ENCODE measurements around the gene SOST. TPM values are rescaled to one million over a fixed set of nuclear protein-coding genes. Genes with fewer than 3 reads are reported as not detected.
A peak's percentile ranks its signal among the peaks of the same experiment; 100 is the strongest.

SOST gene
- total and polyA plus RNA-seq, 4 donors = 0.02 to 0.04 TPM; not detected in 2

GRCh38 chr17:43750153-43750552 is 8.4 kb downstream of the SOST start:
- peaks cover 0 to 21% (median 11%) of the 10 kb centered on the region in 3 donors for H3K27me3 ChIP-seq (ENCODE audit: control insufficient read depth in 3 of 3, insufficient read depth in 3 of 3, low read length in 2 of 3)
- H3K9ac ChIP-seq (ENCODE audit: insufficient read depth in 1 of 2, low read length in 2 of 2) = no peak overlapping the region
- no peak overlapping the region for H3K27ac ChIP-seq (ENCODE audit: low read depth in 1 of 2, low read length in 1 of 2)
- TF ChIP-seq, protein P1, sequence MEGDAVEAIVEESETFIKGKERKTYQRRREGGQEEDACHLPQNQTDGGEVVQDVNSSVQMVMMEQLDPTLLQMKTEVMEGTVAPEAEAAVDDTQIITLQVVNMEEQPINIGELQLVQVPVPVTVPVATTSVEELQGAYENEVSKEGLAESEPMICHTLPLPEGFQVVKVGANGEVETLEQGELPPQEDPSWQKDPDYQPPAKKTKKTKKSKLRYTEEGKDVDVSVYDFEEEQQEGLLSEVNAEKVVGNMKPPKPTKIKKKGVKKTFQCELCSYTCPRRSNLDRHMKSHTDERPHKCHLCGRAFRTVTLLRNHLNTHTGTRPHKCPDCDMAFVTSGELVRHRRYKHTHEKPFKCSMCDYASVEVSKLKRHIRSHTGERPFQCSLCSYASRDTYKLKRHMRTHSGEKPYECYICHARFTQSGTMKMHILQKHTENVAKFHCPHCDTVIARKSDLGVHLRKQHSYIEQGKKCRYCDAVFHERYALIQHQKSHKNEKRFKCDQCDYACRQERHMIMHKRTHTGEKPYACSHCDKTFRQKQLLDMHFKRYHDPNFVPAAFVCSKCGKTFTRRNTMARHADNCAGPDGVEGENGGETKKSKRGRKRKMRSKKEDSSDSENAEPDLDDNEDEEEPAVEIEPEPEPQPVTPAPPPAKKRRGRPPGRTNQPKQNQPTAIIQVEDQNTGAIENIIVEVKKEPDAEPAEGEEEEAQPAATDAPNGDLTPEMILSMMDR (IDR thresholded peaks at IDR 0.05; ENCODE audit: control extremely low read depth, extremely low read depth) = no peak
- no peak overlapping the region for H3K4me3 ChIP-seq
- DNase-seq (no peak), ATAC-seq (ENCODE audit: insufficient read depth, low FRiP score) (no peak)
- peaks cover 0 to 10% (median 0%) of the 10 kb centered on the region in 5 donors for H3K4me1 ChIP-seq (ENCODE audit: control insufficient read depth in 5 of 5, insufficient read depth in 5 of 5, low read length in 5 of 5)
- 63 to 72% methylated on average over 5 of the region's 5 CpGs for WGBS, 2 donors
- H3K36me3 ChIP-seq (ENCODE audit: control insufficient read depth in 4 of 4, insufficient read depth in 4 of 4, low read length in 4 of 4) = no peaks in the 10 kb centered on the region
- H3K9me3 ChIP-seq (ENCODE audit: control insufficient read depth in 4 of 4, insufficient read depth in 3 of 4, low read length in 3 of 4) = no peaks in the 10 kb centered on the region

- Histone ChIP-seq H3K9me3 (ENCODE audit: control insufficient read depth in 4 of 4, insufficient read depth in 3 of 4, low read length in 3 of 4) (peaks cover 0 to 1% (median 0%) of the 10 kb centered on the region in 4 donors), H3K36me3 (ENCODE audit: control insufficient read depth in 4 of 4, insufficient read depth in 4 of 4, low read length in 4 of 4) (no peaks in the 10 kb centered on the region), H3K27me3 (ENCODE audit: control insufficient read depth in 3 of 3, insufficient read depth in 3 of 3, low read length in 2 of 3) (peaks cover 0 to 12% (median 5%) of the 10 kb centered on the region in 3 donors), H3K4me1 (ENCODE audit: control insufficient read depth in 5 of 5, insufficient read depth in 5 of 5, low read length in 5 of 5) (peaks cover 0 to 14% (median 0%) of the 10 kb centered on the region in 5 donors), H3K27ac (ENCODE audit: low read depth in 1 of 2, low read length in 1 of 2) (peak overlapping the region in 1 of 2 donors; percentile 61), H3K9ac (ENCODE audit: insufficient read depth in 1 of 2, low read length in 2 of 2) (no peak overlapping the region), H3K4me3 (no peak overlapping the region)
- DNase-seq (no peak), ATAC-seq (ENCODE audit: insufficient read depth, low FRiP score) (no peak)
- TF ChIP-seq, protein P1 (IDR thresholded peaks at IDR 0.05; ENCODE audit: control extremely low read depth, extremely low read depth) = no peak
- 2 to 9% methylated on average over 6 of the region's 6 CpGs for WGBS, 2 donors
Observed at GRCh38 chr17:43745541-43745940, 13.1 kb downstream of the SOST start.

DNA sequence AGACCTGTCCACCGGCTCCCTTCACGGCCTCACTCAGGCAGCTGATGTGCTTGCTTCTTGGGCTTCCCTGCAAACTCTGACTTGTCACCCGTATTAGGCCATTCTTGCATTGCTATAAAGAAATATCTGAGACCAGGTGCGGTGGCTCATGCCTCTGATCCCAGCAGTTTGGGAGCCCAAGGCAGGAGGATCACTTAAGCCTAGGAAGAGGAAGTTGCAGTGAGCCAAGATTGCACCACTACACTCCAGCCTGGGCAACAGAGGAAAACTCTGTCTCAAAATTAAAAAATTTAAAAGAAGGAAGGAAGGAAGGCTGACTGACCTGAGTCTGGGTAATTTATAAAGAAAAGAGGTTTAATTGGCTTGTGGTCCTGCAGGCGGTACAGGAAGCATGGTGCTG is 17.0 kb downstream of the SOST start:
- no peaks in the 10 kb centered on the region for H3K36me3 ChIP-seq (ENCODE audit: control insufficient read depth in 4 of 4, insufficient read depth in 4 of 4, low read length in 4 of 4)
- peaks cover 0 to 6% (median 5%) of the 10 kb centered on the region in 3 donors for H3K27me3 ChIP-seq (ENCODE audit: control insufficient read depth in 3 of 3, insufficient read depth in 3 of 3, low read length in 2 of 3)

More for the DNA sequence above, 17.0 kb downstream of the SOST start:
- no peak overlapping the region for H3K27ac ChIP-seq (ENCODE audit: low read depth in 1 of 2, low read length in 1 of 2)
- DNase-seq (no peak), ATAC-seq (ENCODE audit: insufficient read depth, low FRiP score) (no peak)
- 77 to 86% methylated on average over 5 of the region's 5 CpGs for WGBS, 2 donors
- TF ChIP-seq, protein P1 (IDR thresholded peaks at IDR 0.05; ENCODE audit: control extremely low read depth, extremely low read depth) = no peak
- peaks cover 0 to 1% (median 0%) of the 10 kb centered on the region in 4 donors for H3K9me3 ChIP-seq (ENCODE audit: control insufficient read depth in 4 of 4, insufficient read depth in 3 of 4, low read length in 3 of 4)
- no peak overlapping the region for H3K4me3 ChIP-seq
- peaks cover 0 to 11% (median 0%) of the 10 kb centered on the region in 5 donors for H3K4me1 ChIP-seq (ENCODE audit: control insufficient read depth in 5 of 5, insufficient read depth in 5 of 5, low read length in 5 of 5)
- H3K9ac ChIP-seq (ENCODE audit: insufficient read depth in 1 of 2, low read length in 2 of 2) = no peak overlapping the region
